Endothelial cell of umbilical vein (primary cell): ENCODE measurements around the gene APOL4. TPM values are rescaled to one million over a fixed set of nuclear protein-coding genes. Genes with fewer than 3 reads are reported as not detected.

ENCODE experiments used
- BruUV-seq: library from RNA; stranded (reverse); fragments of 400-500 nt; replicated peaks from 2 replicates; lab custom pipeline; 2021; lab: Mats Ljungman, UMichigan
- CTCF ChIA-PET: fragments of 300-600, 350-600 bp; sonication (Branson Sonifier 250); formaldehyde crosslinking; loops from one replicate; lab custom pipeline; 2021; ENCODE audit warnings: antibody characterized with exemption, inconsistent platforms; lab: Charles Lee
- POLR2A ChIA-PET: fragments of 300-600, 350-600 bp; sonication (Branson Sonifier 250); formaldehyde crosslinking; loops from one replicate; lab custom pipeline; 2021; ENCODE audit warnings: antibody characterized with exemption, inconsistent platforms; lab: Charles Lee
- DNase-seq: peaks from one replicate; pipeline ENCODE4 v3.0.0-alpha.2; 2011; ENCODE audit warnings: low read depth, low spot score
- FAIRE-seq: peaks from 2 replicates; lab custom pipeline; 2011; peaks lifted over from hg19 to GRCh38; lab: Jason Lieb, UNC
- H2AFZ ChIP-seq: 2 replicates; pipeline ENCODE4 v1.6.0; 2012; ENCODE audit warnings: low read depth, low read length, control low read depth, inconsistent platforms
- H3K27ac ChIP-seq: 2 replicates; pipeline ENCODE4 v1.5.1; 2011; ENCODE audit warnings: low read depth, mild to moderate bottlenecking, control low read depth, low read length, moderate library complexity; ENCODE audit not compliant: insufficient read depth
- H3K27me3 ChIP-seq, 2 experiments: 2 replicates each; pipeline versions ENCODE4 v1.6.0 to v1.6.1; 2011; ENCODE audit warnings: low read length in 2 of 2, mixed read lengths in 1 of 2; ENCODE audit not compliant: control insufficient read depth in 2 of 2, insufficient read depth in 2 of 2
- H3K36me3 ChIP-seq, 2 experiments: 2 replicates in 1 of 2; 3 replicates in 1 of 2; pipeline ENCODE4 v1.5.1; 2011; ENCODE audit warnings: low read length in 2 of 2, mild to moderate bottlenecking in 1 of 2, moderate library complexity in 1 of 2; ENCODE audit not compliant: control insufficient read depth in 2 of 2, insufficient read depth in 2 of 2; ENCODE audit errors: extremely low read depth in 1 of 2
- H3K4me1 ChIP-seq: 3 replicates; pipeline ENCODE4 v1.5.1; 2011; ENCODE audit warnings: mild to moderate bottlenecking, low read length; ENCODE audit not compliant: control insufficient read depth, insufficient read depth; ENCODE audit errors: extremely low read depth
- H3K4me2 ChIP-seq: 2 replicates; pipeline ENCODE4 v1.6.1; 2011; ENCODE audit warnings: low read length, control low read depth, mixed read lengths; ENCODE audit not compliant: insufficient read depth
- H3K4me3 ChIP-seq, 3 experiments: fragments of 200-600 bp in 1 of 3; sonication (generic), shearing (Covaris generic) in 1 of 3; replicated peaks in 1 of 3; 2 replicates each; pipeline ENCODE4 v1.5.1; 2011 to 2016; ENCODE audit warnings: control low read depth in 3 of 3, low read length in 3 of 3, mild to moderate bottlenecking in 2 of 3, inconsistent platforms in 1 of 3, low read depth in 1 of 3, moderate library complexity in 1 of 3; ENCODE audit not compliant: insufficient read depth in 1 of 3
- H3K79me2 ChIP-seq: 2 replicates; pipeline ENCODE4 v1.6.0; 2012; ENCODE audit warnings: low read length, inconsistent platforms; ENCODE audit not compliant: control insufficient read depth, insufficient read depth
- H3K9ac ChIP-seq: replicated peaks from 2 replicates; pipeline ENCODE3; 2011; ENCODE audit warnings: low read length, control low read depth; ENCODE audit not compliant: insufficient read depth; ENCODE audit errors: extremely low read depth
- H3K9me1 ChIP-seq: replicated peaks from 3 replicates; pipeline ENCODE4 v1.6.0; 2011; ENCODE audit warnings: mild to moderate bottlenecking, low read length; ENCODE audit not compliant: control insufficient read depth, insufficient read depth; ENCODE audit errors: extremely low read depth
- H3K9me3 ChIP-seq: replicated peaks from 2 replicates; pipeline ENCODE4 v1.5.1; 2012; ENCODE audit warnings: low read length, inconsistent platforms; ENCODE audit not compliant: control insufficient read depth, insufficient read depth
- H4K20me1 ChIP-seq: replicated peaks from 2 replicates; pipeline ENCODE3; 2011; ENCODE audit warnings: mild to moderate bottlenecking, low read length; ENCODE audit not compliant: control insufficient read depth, insufficient read depth; ENCODE audit errors: extremely low read depth
- EZH2 ChIP-seq: IDR thresholded peaks from 2 replicates; pipeline ENCODE4 v1.6.1; 2012; ENCODE audit warnings: borderline replicate concordance, low read depth, mild to moderate bottlenecking, moderate library complexity, low read length, inconsistent platforms; ENCODE audit not compliant: severe bottlenecking
- FOS ChIP-seq: IDR thresholded peaks from 2 replicates; pipeline ENCODE4 v1.6.1; 2011; ENCODE audit warnings: mild to moderate bottlenecking, low read length, moderate library complexity, borderline replicate concordance; ENCODE audit not compliant: insufficient read depth
- GATA2 ChIP-seq: IDR thresholded peaks from 2 replicates; pipeline ENCODE4 v1.7.0; 2011; ENCODE audit warnings: low read depth, mild to moderate bottlenecking, moderate library complexity, mixed read lengths, low read length; ENCODE audit not compliant: insufficient read length, insufficient read depth
- JUN ChIP-seq: IDR thresholded peaks from 2 replicates; pipeline ENCODE4 v1.6.1; 2011; ENCODE audit warnings: borderline replicate concordance, low read depth; ENCODE audit not compliant: insufficient read length, insufficient read depth
- MYC ChIP-seq: IDR thresholded peaks from one replicate; pipeline ENCODE4 v1.6.1; 2011; ENCODE audit warnings: mild to moderate bottlenecking, low read depth, low read length
- POLR2A ChIP-seq: IDR thresholded peaks from 2 replicates; pipeline ENCODE4 v1.6.1; 2012; ENCODE audit warnings: low read depth, mild to moderate bottlenecking, control low read depth, low read length
- POLR2AphosphoS5 ChIP-seq: IDR thresholded peaks from 2 replicates; pipeline ENCODE4 v1.6.1; 2012; ENCODE audit warnings: low read depth, mild to moderate bottlenecking, control low read depth, low read length, moderate library complexity; ENCODE audit not compliant: insufficient read depth
- dilution Hi-C: fragments of 300-500 bp; cut with MboI; formaldehyde crosslinking; loops from one replicate; pipeline ENCODE4 v1.15.0; 2019; ENCODE audit warnings: low sequenced_read_pairs; ENCODE audit not compliant: extremely low pct_ligation_motif_present
- intact Hi-C: fragments of 100-400 bp; cut with micrococcal nuclease; formaldehyde crosslinking; loops from one replicate; pipeline ENCODE4 v1.10.0; 2022
- polyA plus RNA-seq, 4 experiments: library from polyadenylated mRNA; depleted of rRNA in 3 of 4; stranded (reverse) in 3 of 4; unstranded in 1 of 4; fragments of >200 nt; gene quantifications; 2 replicates each; pipeline versions ENCODE4 v1.2.1 to v1.2.3, GENCODE V29; 2011 to 2012; ENCODE audit warnings: missing spikeins in 1 of 4
- total RNA-seq: library from RNA; stranded (reverse); gene quantifications from 2 replicates; pipeline ENCODE4 v1.2.3, GENCODE V29; 2021
- TF ChIP-seq, protein P1 (sequence below): IDR thresholded peaks from 2 replicates; pipeline ENCODE4 v1.6.1; 2011; ENCODE audit not compliant: insufficient read depth, insufficient read length
- TF ChIP-seq, protein P2 (sequence below), 2 donors: IDR thresholded peaks; 1 replicate in 1 of 2; 2 replicates in 1 of 2; pipeline ENCODE4 v1.5.1; 2011; ENCODE audit warnings: low read length in 2 of 2, mild to moderate bottlenecking in 2 of 2, moderate library complexity in 2 of 2, control low read depth in 1 of 2, inconsistent platforms in 1 of 2, low read depth in 1 of 2; ENCODE audit not compliant: insufficient read depth in 1 of 2; ENCODE audit errors: extremely low read depth in 1 of 2

The APOL4 gene
- total and polyA plus RNA-seq, 2 donors (not counting 3 experiments of a cell fraction or from before 2014, with no cell fraction given) = 0.33 to 0.97 TPM

GRCh38 chr22:36197514-36198146, 4.0 kb downstream of the APOL4 start:
- Histone ChIP-seq H3K4me3 (no peak overlapping the region), H3K27ac (peak overlapping the region; percentile 21), H3K36me3 (no peaks in the 10 kb centered on the region), H3K9me1 (no peaks in the 10 kb centered on the region), H3K9ac (no peak overlapping the region), H2AFZ (peak overlapping the region; percentile 79), H3K27me3 (no peaks in the 10 kb centered on the region), H3K9me3 (no peaks in the 10 kb centered on the region), H4K20me1 (no peaks in the 10 kb centered on the region), H3K4me1 (peaks cover 33% of the 10 kb centered on the region), H3K4me2 (no peak overlapping the region), H3K79me2 (no peaks in the 10 kb centered on the region)
- intact Hi-C loops = loop anchor here (1.0 to 5.0 kb wide), 2 partner anchors 26 to 80 kb away; no protein-coding TSS in a partner anchor
- POLR2A ChIA-PET = no interaction called here
- TF ChIP-seq, protein P1, sequence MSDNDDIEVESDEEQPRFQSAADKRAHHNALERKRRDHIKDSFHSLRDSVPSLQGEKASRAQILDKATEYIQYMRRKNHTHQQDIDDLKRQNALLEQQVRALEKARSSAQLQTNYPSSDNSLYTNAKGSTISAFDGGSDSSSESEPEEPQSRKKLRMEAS = no peak
- no peak for TF ChIP-seq MYC
- no peak for TF ChIP-seq FOS
- no peak for TF ChIP-seq EZH2
- CTCF ChIA-PET = interaction anchor here (1.1 to 4.5 kb wide), 3 partner anchors 41 to 289 kb away, joined by 3 to 48 read pairs (median 18); partner anchors contain the start of gene APOL2
- FAIRE-seq (peak; percentile 59), DNase-seq (no peak)
- dilution Hi-C loops = no loop called here
- BruUV-seq = no TSS peak

GRCh38 chr22:36197065-36197440, 4.6 kb downstream of the APOL4 start:
- dilution Hi-C loops (no loop called here), intact Hi-C loops (loop anchor here (5.0 kb wide), 1 partner anchor 80 kb away; no protein-coding TSS in a partner anchor)
- H3K4me1 ChIP-seq = peaks cover 33% of the 10 kb centered on the region
- H3K9me3 ChIP-seq = no peaks in the 10 kb centered on the region
- H3K9me1 ChIP-seq = no peaks in the 10 kb centered on the region
- ChIA-PET CTCF (interaction anchor here (1.1 to 4.5 kb wide), 3 partner anchors 42 to 289 kb away, joined by 3 to 48 read pairs (median 18); partner anchors contain the start of gene APOL2), POLR2A (no interaction called here)
- no TSS peak for BruUV-seq
- no peak overlapping the region for H3K4me3 ChIP-seq
- no peaks in the 10 kb centered on the region for H4K20me1 ChIP-seq
- H3K79me2 ChIP-seq = no peaks in the 10 kb centered on the region
- TF ChIP-seq JUN (no peak), FOS (no peak), EZH2 (no peak), POLR2AphosphoS5 (no peak), MYC (no peak), GATA2 (no peak), POLR2A (no peak)
- TF ChIP-seq, protein P2, sequence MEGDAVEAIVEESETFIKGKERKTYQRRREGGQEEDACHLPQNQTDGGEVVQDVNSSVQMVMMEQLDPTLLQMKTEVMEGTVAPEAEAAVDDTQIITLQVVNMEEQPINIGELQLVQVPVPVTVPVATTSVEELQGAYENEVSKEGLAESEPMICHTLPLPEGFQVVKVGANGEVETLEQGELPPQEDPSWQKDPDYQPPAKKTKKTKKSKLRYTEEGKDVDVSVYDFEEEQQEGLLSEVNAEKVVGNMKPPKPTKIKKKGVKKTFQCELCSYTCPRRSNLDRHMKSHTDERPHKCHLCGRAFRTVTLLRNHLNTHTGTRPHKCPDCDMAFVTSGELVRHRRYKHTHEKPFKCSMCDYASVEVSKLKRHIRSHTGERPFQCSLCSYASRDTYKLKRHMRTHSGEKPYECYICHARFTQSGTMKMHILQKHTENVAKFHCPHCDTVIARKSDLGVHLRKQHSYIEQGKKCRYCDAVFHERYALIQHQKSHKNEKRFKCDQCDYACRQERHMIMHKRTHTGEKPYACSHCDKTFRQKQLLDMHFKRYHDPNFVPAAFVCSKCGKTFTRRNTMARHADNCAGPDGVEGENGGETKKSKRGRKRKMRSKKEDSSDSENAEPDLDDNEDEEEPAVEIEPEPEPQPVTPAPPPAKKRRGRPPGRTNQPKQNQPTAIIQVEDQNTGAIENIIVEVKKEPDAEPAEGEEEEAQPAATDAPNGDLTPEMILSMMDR (IDR thresholded peaks at IDR 0.05; ENCODE audit: extremely low read depth in 1 of 2, insufficient read depth in 1 of 2, low read depth in 1 of 2, low read length in 2 of 2) = no peak
- TF ChIP-seq, protein P1 = no peak
- no peaks in the 10 kb centered on the region for H3K36me3 ChIP-seq
- DNase-seq = peak; percentile 72
- H3K27ac ChIP-seq = no peak overlapping the region
- peak overlapping the region; percentile 79 for H2AFZ ChIP-seq
- no peak overlapping the region for H3K9ac ChIP-seq
- no peaks in the 10 kb centered on the region for H3K27me3 ChIP-seq
- peak; percentile 86 for FAIRE-seq
- H3K4me2 ChIP-seq = peak overlapping the region; percentile 13
